ENCODE results near the gene AIFM1. TPM values are rescaled to one million over a fixed set of nuclear protein-coding genes. Genes with fewer than 3 reads are reported as not detected.

The AIFM1 gene
- total RNA-seq, 1 donor from 2014 or later: 29.9 TPM

- DNase-seq (ENCODE audit: low read depth, low spot score): no peak
Observed at GRCh38 chrX:130170752-130171445, 5.3 kb upstream of the AIFM1 start.

- no peak for DNase-seq (ENCODE audit: low read depth, low spot score)
Observed at GRCh38 chrX:130167040-130167439, 1.4 kb upstream of the AIFM1 start.

GRCh38 chrX:130166503-130166777, 799 bp upstream of the AIFM1 start:
- DNase-seq (ENCODE audit: low read depth, low spot score): no peak

GRCh38 chrX:130165181-130165702, 399 bp downstream of the AIFM1 start:
- no peak for DNase-seq (ENCODE audit: low read depth, low spot score)

GRCh38 chrX:130163398-130163797, 2.2 kb downstream of the AIFM1 start:
- no peak for DNase-seq (ENCODE audit: low read depth, low spot score)

GRCh38 chrX:130162094-130162735, 3.4 kb downstream of the AIFM1 start:
- DNase-seq (ENCODE audit: low read depth, low spot score): no peak

GRCh38 chrX:130159776-130160175, 5.9 kb downstream of the AIFM1 start:
- no peak for DNase-seq (ENCODE audit: low read depth, low spot score)

- no peak for DNase-seq (ENCODE audit: low read depth, low spot score)
Observed at GRCh38 chrX:130158311-130158710, 7.3 kb downstream of the AIFM1 start.

- no peak for DNase-seq (ENCODE audit: low read depth, low spot score)
Observed at GRCh38 chrX:130155564-130155963, 10.1 kb downstream of the AIFM1 start.

- DNase-seq (ENCODE audit: low read depth, low spot score): no peak
Observed at GRCh38 chrX:130147631-130148030, 18.0 kb downstream of the AIFM1 start.

GRCh38 chrX:130145123-130145522, 20.5 kb downstream of the AIFM1 start:
- no peak for DNase-seq (ENCODE audit: low read depth, low spot score)

- no peak for DNase-seq (ENCODE audit: low read depth, low spot score)
Observed at GRCh38 chrX:130144509-130144908, 21.1 kb downstream of the AIFM1 start.

- DNase-seq (ENCODE audit: low read depth, low spot score): no peak
Observed at GRCh38 chrX:130139474-130140201, 26.0 kb downstream of the AIFM1 start.

- no peak for DNase-seq (ENCODE audit: low read depth, low spot score)
Observed at GRCh38 chrX:130136961-130137360, 28.7 kb downstream of the AIFM1 start.

GRCh38 chrX:130136496-130136895, 29.1 kb downstream of the AIFM1 start:
- no peak for DNase-seq (ENCODE audit: low read depth, low spot score)

GRCh38 chrX:130130990-130131389, 34.7 kb downstream of the AIFM1 start:
- no peak for DNase-seq (ENCODE audit: low read depth, low spot score)

- no peak for DNase-seq (ENCODE audit: low read depth, low spot score)
Observed at GRCh38 chrX:130125091-130125874, 40.4 kb downstream of the AIFM1 start.

GRCh38 chrX:130124577-130124976, 41.1 kb downstream of the AIFM1 start:
- DNase-seq (ENCODE audit: low read depth, low spot score): no peak

- DNase-seq (ENCODE audit: low read depth, low spot score): no peak
Observed at GRCh38 chrX:130121505-130121800, 44.2 kb downstream of the AIFM1 start.

GRCh38 chrX:130120746-130121504, 44.7 kb downstream of the AIFM1 start:
- DNase-seq (ENCODE audit: low read depth, low spot score): no peak

GRCh38 chrX:130120321-130120731, 45.3 kb downstream of the AIFM1 start:
- DNase-seq (ENCODE audit: low read depth, low spot score): no peak
